Tibial nerve (tissue), 4 donors: ENCODE results near the gene TPH1. TPM values are rescaled to one million over a fixed set of nuclear protein-coding genes. Genes with fewer than 3 reads are reported as not detected.

Experiments used
- DNase-seq, 2 donors: peaks; one replicate each; pipeline ENCODE4 v3.0.0-alpha.2; 2019; ENCODE audit warnings: low spot score in 2 of 2
- H3K27ac ChIP-seq, 4 donors: fragments of 200-600 bp; sonication (generic) in 3 of 4; one replicate each; pipeline ENCODE4 v1.5.1; 2017 to 2019; ENCODE audit warnings: mild to moderate bottlenecking in 1 of 4
- H3K27me3 ChIP-seq, 2 donors: fragments of 200-600 bp; sonication (generic) in 1 of 2; one replicate each; pipeline versions ENCODE4 v1.5.1 to v1.6.0; 2017 to 2019
- H3K36me3 ChIP-seq, 3 donors: fragments of 200-600 bp; sonication (generic); one replicate each; pipeline ENCODE4 v1.5.1; 2018 to 2019
- H3K4me1 ChIP-seq, 4 donors: fragments of 200-600 bp; sonication (generic) in 3 of 4; one replicate each; pipeline ENCODE4 v1.5.1; 2017 to 2019
- H3K4me3 ChIP-seq, 4 donors: fragments of 200-600 bp; sonication (generic) in 3 of 4; one replicate each; pipeline ENCODE4 v1.5.1; 2017 to 2019; ENCODE audit warnings: mild to moderate bottlenecking in 1 of 4, moderate library complexity in 1 of 4
- H3K9me3 ChIP-seq, 4 donors: fragments of 200-600 bp; sonication (generic) in 3 of 4; one replicate each; pipeline ENCODE4 v1.5.1; 2017 to 2019
- CTCF ChIP-seq, 5 experiments: fragments of 200-600 bp in 3 of 5; fragments of 450-650 bp in 2 of 5; sonication (generic) in 3 of 5; IDR thresholded peaks; one replicate each; pipeline ENCODE4 v1.5.1; 2016 to 2019; ENCODE audit warnings: antibody characterized with exemption in 5 of 5, mild to moderate bottlenecking in 3 of 5, moderate library complexity in 2 of 5
- EP300 ChIP-seq, 2 donors: sonication (generic); formaldehyde crosslinking; IDR thresholded peaks; one replicate each; pipeline ENCODE4 v1.6.1; 2017; ENCODE audit warnings: antibody characterized with exemption in 2 of 2, mild to moderate bottlenecking in 1 of 2
- POLR2A ChIP-seq, 2 donors: fragments of 450-650 bp; IDR thresholded peaks; one replicate each; pipeline ENCODE4 v1.6.1; 2017; ENCODE audit warnings: antibody characterized with exemption in 2 of 2, mild to moderate bottlenecking in 2 of 2, moderate library complexity in 2 of 2
- WGBS, 2 donors: methylation state at CpG; one replicate each; pipeline ENCODE4 v1.1.5; 2018; 5-methylcytosine and 5-hydroxymethylcytosine counted together
- total RNA-seq, 4 donors: library from RNA; depleted of rRNA; stranded (reverse); fragments of >200 nt; gene quantifications; one replicate each; pipeline ENCODE4 v1.1.0, GENCODE V29; 2016

TPH1 gene
- total RNA-seq, 4 donors from 2014 or later = 0.59 to 1.0 (median 0.63) TPM

DNA sequence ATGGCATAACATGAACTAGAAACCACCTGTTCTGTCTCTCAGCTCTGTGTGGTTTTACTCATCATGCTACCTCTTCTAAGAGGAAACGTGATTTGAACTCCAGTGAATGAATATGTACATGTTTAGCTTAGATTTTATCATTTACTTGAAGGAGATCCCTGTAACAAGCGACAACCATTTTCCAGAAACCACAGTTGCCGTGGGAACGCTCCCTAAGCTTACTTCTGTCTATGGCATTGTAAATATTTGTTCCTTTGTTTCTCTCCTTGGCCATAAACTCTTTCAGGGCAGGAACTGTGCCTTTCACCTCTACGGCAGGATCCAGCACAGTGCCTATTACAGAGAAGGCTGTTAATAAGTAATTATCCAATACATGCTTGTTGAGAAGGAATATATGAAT, 17.1 kb upstream of the TPH1 start:
- TF ChIP-seq CTCF (IDR thresholded peaks at IDR 0.05) (no peak), EP300 (IDR thresholded peaks at IDR 0.05) (no peak), POLR2A (IDR thresholded peaks at IDR 0.05) (no peak)
- H3K4me1 ChIP-seq = no peaks in the 10 kb centered on the region
- peaks cover 0 to 10% (median 0%) of the 10 kb centered on the region in 3 donors for H3K36me3 ChIP-seq
- WGBS, 2 donors = 70 to 73% methylated on average over 5 of the region's 5 CpGs
- H3K9me3 ChIP-seq = no peaks in the 10 kb centered on the region
- no peak overlapping the region for H3K27ac ChIP-seq
- H3K4me3 ChIP-seq = no peak overlapping the region
- no peaks in the 10 kb centered on the region for H3K27me3 ChIP-seq
- DNase-seq = no peak

GRCh38 chr11:18061351-18061750, 15.3 kb upstream of the TPH1 start:
- no peaks in the 10 kb centered on the region for H3K27me3 ChIP-seq
- no peak overlapping the region for H3K27ac ChIP-seq
- H3K4me1 ChIP-seq = no peaks in the 10 kb centered on the region
- no peaks in the 10 kb centered on the region for H3K9me3 ChIP-seq
- no peak overlapping the region for H3K4me3 ChIP-seq
- WGBS, 2 donors = 76 to 85% methylated on average over 2 of the region's 2 CpGs
- TF ChIP-seq POLR2A (IDR thresholded peaks at IDR 0.05) = no peak
- TF ChIP-seq EP300 (IDR thresholded peaks at IDR 0.05) = no peak
- no peak for TF ChIP-seq CTCF (IDR thresholded peaks at IDR 0.05)
- H3K36me3 ChIP-seq = peaks cover 0 to 10% (median 0%) of the 10 kb centered on the region in 3 donors
- no peak for DNase-seq

GRCh38 chr11:18056561-18057181, 10.6 kb upstream of the TPH1 start:
- no peak for DNase-seq
- Histone ChIP-seq H3K4me3 (no peak overlapping the region), H3K36me3 (no peaks in the 10 kb centered on the region), H3K27ac (no peak overlapping the region), H3K9me3 (no peaks in the 10 kb centered on the region), H3K4me1 (no peaks in the 10 kb centered on the region), H3K27me3 (no peaks in the 10 kb centered on the region)
- no peak for TF ChIP-seq CTCF (IDR thresholded peaks at IDR 0.05)
- TF ChIP-seq POLR2A (IDR thresholded peaks at IDR 0.05) = no peak
- no peak for TF ChIP-seq EP300 (IDR thresholded peaks at IDR 0.05)
- WGBS, 2 donors = 34 to 79% methylated on average over 1 of the region's 1 CpG

- DNase-seq = no peak
- H3K36me3 ChIP-seq = no peaks in the 10 kb centered on the region
- no peak overlapping the region for H3K4me3 ChIP-seq
- H3K4me1 ChIP-seq = no peaks in the 10 kb centered on the region
- no peaks in the 10 kb centered on the region for H3K9me3 ChIP-seq
- no peak for TF ChIP-seq POLR2A (IDR thresholded peaks at IDR 0.05)
- no peak for TF ChIP-seq CTCF (IDR thresholded peaks at IDR 0.05)
- no peak overlapping the region for H3K27ac ChIP-seq
- 85 to 86% methylated on average over 10 of the region's 10 CpGs for WGBS, 2 donors
- no peaks in the 10 kb centered on the region for H3K27me3 ChIP-seq
Observed at GRCh38 chr11:18054511-18055103, 8.5 kb upstream of the TPH1 start.

GRCh38 chr11:18050848-18051247, 4.8 kb upstream of the TPH1 start:
- TF ChIP-seq CTCF (IDR thresholded peaks at IDR 0.05) (no peak), EP300 (IDR thresholded peaks at IDR 0.05) (no peak), POLR2A (IDR thresholded peaks at IDR 0.05) (no peak)
- WGBS, 2 donors = 75 to 84% methylated on average over 2 of the region's 2 CpGs
- H3K36me3 ChIP-seq = peaks cover 0 to 5% (median 0%) of the 10 kb centered on the region in 3 donors
- no peak overlapping the region for H3K4me3 ChIP-seq
- peaks cover 0 to 8% (median 0%) of the 10 kb centered on the region in 4 donors for H3K4me1 ChIP-seq
- H3K9me3 ChIP-seq = peaks cover 0 to 5% (median 0%) of the 10 kb centered on the region in 4 donors
- DNase-seq = no peak
- H3K27me3 ChIP-seq = peaks cover 0 to 20% of the 10 kb centered on the region in 2 donors
- no peak overlapping the region for H3K27ac ChIP-seq
